Activated CD4-positive, alpha-beta T cell treated with anti-CD3 and anti-CD28 coated beads for 4 hours (primary cell): ENCODE measurements around the gene FBXL4.

ENCODE experiments used
- DNase-seq, 2 donors: peaks; one replicate each; pipeline ENCODE4 v3.0.0-alpha.2; 2020

FBXL4 gene

GRCh38 chr6:98836962-98837944, 110.5 kb downstream of the FBXL4 start:
- DNase-seq = no peak

GRCh38 chr6:98836025-98836961, 111.5 kb downstream of the FBXL4 start:
- DNase-seq = no peak

GRCh38 chr6:98835149-98836024, 112.4 kb downstream of the FBXL4 start:
- DNase-seq = no peak

GRCh38 chr6:98834060-98835031, 113.4 kb downstream of the FBXL4 start, which contains the start of gene POU3F2:
Gene POU3F2 (plus strand): TSS chr6:98834574. CDS start chr6:98834874, 300 bp downstream.
- peak; percentile 66 for DNase-seq

GRCh38 chr6:98833307-98834059, 114.3 kb downstream of the FBXL4 start:
- DNase-seq = no peak

- no peak for DNase-seq
These were observed 114.8 kb downstream of the FBXL4 start for GRCh38 chr6:98833057-98833306.

- DNase-seq = no peak
These were observed 115.3 kb downstream of the FBXL4 start for GRCh38 chr6:98832284-98833056.

GRCh38 chr6:98831959-98832283, 115.8 kb downstream of the FBXL4 start:
- DNase-seq = no peak

GRCh38 chr6:98831057-98831958, 116.4 kb downstream of the FBXL4 start:
- DNase-seq = no peak

GRCh38 chr6:98830146-98830545, 117.6 kb downstream of the FBXL4 start:
- DNase-seq = no peak

GRCh38 chr6:98828941-98829411, 118.8 kb downstream of the FBXL4 start:
- DNase-seq = no peak

- no peak for DNase-seq
These were observed 119.4 kb downstream of the FBXL4 start for GRCh38 chr6:98828211-98828788.

- DNase-seq = no peak
These were observed 120.2 kb downstream of the FBXL4 start for GRCh38 chr6:98827295-98828159.

GRCh38 chr6:98825600-98826230, 122.0 kb downstream of the FBXL4 start:
- DNase-seq = no peak

GRCh38 chr6:98824902-98825599, 122.7 kb downstream of the FBXL4 start:
- DNase-seq = no peak
